Aorta (tissue), 5 donors: ENCODE data around the gene TP63. TPM values are rescaled to one million over a fixed set of nuclear protein-coding genes. Genes with fewer than 3 reads are reported as not detected.

Experiments used
- ATAC-seq: fragments of 200-7000 bp; cut with Tn5 transposase; one replicate; pipeline ENCODE4 v1.9.1; 2022; ENCODE audit warnings: moderate library complexity; ENCODE audit not compliant: low FRiP score
- DNase-seq, 2 donors: peaks; one replicate each; pipeline ENCODE4 v3.0.0-alpha.2; 2020
- H3K27ac ChIP-seq, 2 donors: one replicate each; pipeline ENCODE4 v1.5.1; 2013; ENCODE audit warnings: low read length in 2 of 2, mild to moderate bottlenecking in 2 of 2, moderate library complexity in 2 of 2, control low read depth in 1 of 2, inconsistent platforms in 1 of 2, low read depth in 1 of 2
- H3K27me3 ChIP-seq, 2 donors: one replicate each; pipeline ENCODE4 v1.6.1; 2013; ENCODE audit warnings: control low read depth in 1 of 2, low read length in 1 of 2, mild to moderate bottlenecking in 1 of 2, moderate library complexity in 1 of 2; ENCODE audit not compliant: insufficient read depth in 2 of 2, control insufficient read depth in 1 of 2
- H3K36me3 ChIP-seq, 2 donors: one replicate each; pipeline ENCODE4 v1.6.1; 2013; ENCODE audit warnings: control low read depth in 1 of 2, low read length in 1 of 2, mild to moderate bottlenecking in 1 of 2; ENCODE audit not compliant: insufficient read depth in 2 of 2, control insufficient read depth in 1 of 2
- H3K4me1 ChIP-seq, 2 donors: one replicate each; pipeline ENCODE4 v1.6.1; 2013; ENCODE audit warnings: low read length in 2 of 2, control low read depth in 1 of 2, mild to moderate bottlenecking in 1 of 2, moderate library complexity in 1 of 2; ENCODE audit not compliant: insufficient read depth in 2 of 2, control insufficient read depth in 1 of 2
- H3K4me3 ChIP-seq, 2 donors: one replicate each; pipeline ENCODE4 v1.5.1; 2013; ENCODE audit warnings: low read length in 2 of 2, control low read depth in 1 of 2, mild to moderate bottlenecking in 1 of 2
- H3K9me3 ChIP-seq: one replicate; pipeline ENCODE4 v1.6.1; 2013; ENCODE audit warnings: mild to moderate bottlenecking, low read length; ENCODE audit not compliant: control insufficient read depth
- WGBS, 2 donors: extraction: QIAGEN DNeasy Blood & Tissue Kit; methylation state at CpG; one replicate each; pipeline ENCODE4 v1.1.7; 2013; 5-methylcytosine and 5-hydroxymethylcytosine counted together
- intact Hi-C, 2 donors: fragments of 100-400 bp; cut with DNase I; formaldehyde crosslinking; loops; one replicate each; pipeline versions ENCODE4 v1.14.2 to v1.15.0; 2022
- microRNA-seq, 2 donors: library from miRNA; unstranded; fragments of <30 nt; microRNA quantifications; one replicate each; pipeline ENCODE4 v1.2.0, GENCODE V29; 2020
- polyA plus RNA-seq, 2 donors: library from polyadenylated mRNA; stranded (reverse); fragments of 200-250 nt; gene quantifications; one replicate each; pipeline ENCODE4 v1.2.3, GENCODE V29; 2013
- total RNA-seq, 2 donors: library from RNA; stranded (reverse); fragmentation: NEBNext Ultra II Directional; extraction: Animal tissue kit (Norgen Biotek cat#: 25700); gene quantifications; one replicate each; pipeline ENCODE4 v1.2.1, GENCODE V29; 2021
- donor health status: healthy with polysubstance abuse.
- donor health status: Bipolar disorder and iron deficiency.
- donor health status: DM: no; HTN: no; CAD: no.
- donor health status: DM: no; HTN: no; CAD: no.
- donor health status: DM: yes; HTN: yes; CAD: no.

TP63 gene
- total and polyA plus RNA-seq, 4 donors = 0.03 to 0.72 (median 0.34) TPM

DNA sequence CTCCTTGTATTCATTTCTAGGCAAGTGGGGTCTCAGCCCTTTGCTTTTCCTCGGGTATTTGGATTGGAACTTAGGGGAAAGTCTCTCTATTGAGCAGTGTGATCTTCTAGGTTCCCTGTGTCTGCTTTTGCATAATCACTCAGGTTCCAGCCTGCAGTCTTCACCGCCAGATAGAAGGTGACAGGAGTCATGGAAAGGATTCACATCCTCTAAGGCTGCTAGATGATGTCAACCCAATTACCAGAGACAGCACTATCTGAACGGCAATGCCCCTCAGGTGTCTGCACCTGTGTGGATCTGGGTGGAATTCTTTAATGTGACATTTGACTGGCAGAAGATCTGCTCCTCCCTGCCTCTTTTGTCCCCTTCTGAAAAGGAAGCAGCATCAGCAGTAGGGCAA, 311.8 kb downstream of the TP63 start:
- WGBS, 2 donors = 93 to 97% methylated on average over 3 of the region's 3 CpGs
- H3K27me3 ChIP-seq = no peaks in the 10 kb centered on the region
- DNase-seq = no peak

DNA sequence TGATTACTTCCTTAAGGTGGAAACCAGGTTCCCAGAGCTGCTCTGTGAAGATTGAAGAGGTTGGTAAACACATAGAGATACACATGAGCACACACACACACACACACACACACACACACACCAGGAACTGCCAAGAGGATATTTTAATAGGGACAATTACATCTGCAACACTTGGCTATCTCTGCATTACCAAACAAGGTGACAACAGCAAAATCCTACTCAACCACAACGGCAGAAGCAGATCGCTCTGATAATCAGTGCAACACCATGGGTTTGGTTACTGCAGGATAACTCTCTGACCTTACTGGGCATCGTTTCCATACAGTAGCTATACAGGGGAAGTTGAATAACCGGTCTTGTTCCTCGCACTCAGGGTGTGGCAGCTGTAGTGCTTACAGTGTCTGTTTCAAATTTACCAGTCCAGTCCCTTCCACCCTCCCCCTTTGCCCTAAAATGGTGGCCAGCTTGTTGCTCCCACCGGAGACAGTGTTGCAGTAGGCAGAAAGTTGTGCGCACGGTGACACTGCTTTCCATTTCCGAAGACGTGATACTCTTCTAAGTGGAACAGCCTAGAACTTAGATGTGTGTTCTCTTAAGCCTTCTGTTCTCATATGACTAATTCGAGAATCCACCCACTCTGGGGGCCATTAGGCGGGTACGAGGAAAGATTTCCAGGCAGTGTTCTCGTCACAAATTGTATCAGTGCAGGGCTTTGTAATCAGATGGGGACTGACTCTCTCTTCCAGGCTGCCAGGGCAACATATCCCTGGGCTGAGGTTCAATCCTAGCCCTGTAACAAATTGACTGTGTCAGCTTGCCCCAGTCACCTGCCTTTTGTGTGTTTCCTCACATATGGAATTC, 313.3 kb downstream of the TP63 start:
- no peak for ATAC-seq
- Histone ChIP-seq H3K4me1 (no peaks in the 10 kb centered on the region), H3K4me3 (no peak overlapping the region), H3K27ac (no peak overlapping the region), H3K36me3 (no peaks in the 10 kb centered on the region), H3K9me3 (no peaks in the 10 kb centered on the region), H3K27me3 (no peaks in the 10 kb centered on the region)
- 91 to 94% methylated on average over 14 of the region's 14 CpGs for WGBS, 2 donors
- no peak for DNase-seq
- intact Hi-C loops = loop anchor here in 1 of 2 donors (5.0 kb wide), 1 partner anchor 672 kb away; no protein-coding TSS in a partner anchor

More for the DNA sequence above, 311.8 kb downstream of the TP63 start:
- H3K27ac ChIP-seq = no peak overlapping the region
- H3K4me1 ChIP-seq = no peaks in the 10 kb centered on the region
- intact Hi-C loops = no loop called here
- no peak for ATAC-seq
- no peak overlapping the region for H3K4me3 ChIP-seq
- H3K9me3 ChIP-seq = no peaks in the 10 kb centered on the region
- no peaks in the 10 kb centered on the region for H3K36me3 ChIP-seq

DNA sequence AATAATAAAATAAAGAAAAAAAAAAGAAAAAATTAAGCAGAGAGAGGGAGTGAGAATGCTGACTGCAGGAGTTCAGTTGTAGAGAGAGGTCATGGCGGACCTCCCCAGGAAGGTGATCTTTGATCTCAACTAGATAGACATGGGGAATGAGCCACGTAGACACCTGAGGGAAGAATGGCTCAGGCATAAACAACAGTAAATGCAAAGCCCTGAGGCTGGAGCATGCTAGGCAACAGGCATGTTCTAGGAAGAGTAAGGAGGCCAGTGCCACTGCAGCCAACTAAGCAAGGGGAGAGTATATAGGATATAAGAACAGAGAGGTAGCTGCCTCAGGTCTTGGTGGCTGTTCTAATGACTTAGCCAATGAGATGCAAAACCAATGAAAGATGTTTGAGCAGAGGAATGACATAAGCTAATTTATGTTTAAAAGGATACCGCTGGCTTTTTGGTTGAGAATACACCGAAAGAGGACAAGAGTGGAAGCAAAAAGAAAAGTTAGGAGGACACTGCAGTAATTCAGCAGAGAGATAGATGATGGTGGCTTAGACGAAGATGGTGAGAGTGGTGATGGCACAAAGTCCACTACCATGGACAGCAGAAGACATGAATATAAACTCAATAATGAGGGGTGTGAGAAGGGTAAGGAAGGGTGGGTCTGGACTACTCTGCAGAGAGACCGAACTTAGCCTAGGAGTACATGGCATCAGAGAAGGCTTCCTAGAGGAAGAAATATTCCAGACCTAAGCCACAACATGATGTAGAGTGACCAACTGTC, 314.9 kb downstream of the TP63 start:
- DNase-seq (no peak), ATAC-seq (no peak)
- intact Hi-C loops = loop anchor here in 1 of 2 donors (5.0 kb wide), 1 partner anchor 674 kb away; no protein-coding TSS in a partner anchor
- no peaks in the 10 kb centered on the region for H3K4me1 ChIP-seq
- no peaks in the 10 kb centered on the region for H3K27me3 ChIP-seq
- H3K4me3 ChIP-seq = no peak overlapping the region
- 98% methylated on average over 6 of the region's 6 CpGs for WGBS, 2 donors
- no peak overlapping the region for H3K27ac ChIP-seq
- H3K9me3 ChIP-seq = no peaks in the 10 kb centered on the region
- no peaks in the 10 kb centered on the region for H3K36me3 ChIP-seq

Small RNAs within 50 kb of the gene (microRNA-seq; reads per million reads assigned to microRNA genes)
- gene MIR944 = 0 to 1.2 reads per million in 2 donors
